Neural progenitor cell (in vitro differentiated cells): ENCODE results near the gene PSMD13. TPM values are rescaled to one million over a fixed set of nuclear protein-coding genes. Genes with fewer than 3 reads are reported as not detected.

Source experiments
- DNase-seq: peaks from one replicate; pipeline ENCODE4 v3.0.0-alpha.2; 2016; ENCODE audit warnings: low spot score
- H2AFZ ChIP-seq: fragments of 200-600 bp; sonication (generic); replicated peaks from 2 replicates; pipeline ENCODE4 v1.6.1; 2016; ENCODE audit warnings: antibody characterized with exemption
- H3F3A ChIP-seq: fragments of 200-600 bp; sonication (generic); 2 replicates; pipeline ENCODE4 v1.6.1; 2016; ENCODE audit warnings: antibody characterized with exemption, low read depth
- H3K27ac ChIP-seq: fragments of 200-600 bp; sonication (generic); 2 replicates; pipeline ENCODE4 v1.5.1; 2016; ENCODE audit warnings: mild to moderate bottlenecking
- H3K27me3 ChIP-seq: fragments of 200-600 bp; sonication (generic); 2 replicates; pipeline ENCODE4 v1.6.1; 2016; ENCODE audit warnings: mild to moderate bottlenecking, moderate library complexity
- H3K36me3 ChIP-seq: fragments of 200-600 bp; sonication (generic); 2 replicates; pipeline ENCODE4 v1.5.1; 2016
- H3K4me1 ChIP-seq: fragments of 200-600 bp; sonication (generic); 2 replicates; pipeline ENCODE4 v1.6.1; 2016; ENCODE audit warnings: mixed run types
- H3K4me2 ChIP-seq: fragments of 200-600 bp; sonication (generic); 2 replicates; pipeline ENCODE4 v1.6.1; 2016
- H3K4me3 ChIP-seq: fragments of 200-600 bp; sonication (generic); 2 replicates; pipeline ENCODE4 v1.5.1; 2016
- H3K79me2 ChIP-seq: fragments of 200-600 bp; sonication (generic); 2 replicates; pipeline ENCODE4 v1.6.1; 2016; ENCODE audit warnings: low read depth
- H3K9ac ChIP-seq: fragments of 200-600 bp; sonication (generic); 2 replicates; pipeline ENCODE4 v1.6.1; 2016
- H3K9me3 ChIP-seq: fragments of 200-600 bp; sonication (generic); 2 replicates; pipeline ENCODE4 v1.5.1; 2016; ENCODE audit warnings: low read depth
- H4K20me1 ChIP-seq: fragments of 200-600 bp; sonication (generic); 2 replicates; pipeline ENCODE4 v1.6.1; 2016; ENCODE audit warnings: low read depth
- H3K27ac Mint-ChIP-seq: 3 replicates; pipeline ENCODE4 v1.8.0; 2021; ENCODE audit warnings: mixed read lengths
- H3K27me3 Mint-ChIP-seq: 2 replicates; pipeline ENCODE4 v1.8.0; 2022; ENCODE audit warnings: low read depth, mild to moderate bottlenecking, inconsistent platforms, moderate library complexity, mixed read lengths; ENCODE audit not compliant: insufficient read depth
- H3K36me3 Mint-ChIP-seq: 3 replicates; pipeline ENCODE4 v1.8.0; 2021; ENCODE audit warnings: mixed read lengths
- H3K4me1 Mint-ChIP-seq: 3 replicates; pipeline ENCODE4 v1.8.0; 2021; ENCODE audit warnings: mixed read lengths
- H3K4me3 Mint-ChIP-seq: 3 replicates; pipeline ENCODE4 v1.8.0; 2021; ENCODE audit warnings: mild to moderate bottlenecking, moderate library complexity, mixed read lengths
- H3K9me3 Mint-ChIP-seq: 3 replicates; pipeline ENCODE4 v1.8.0; 2020; ENCODE audit warnings: mixed read lengths
- CTCF ChIP-seq: fragments of 200-600 bp; sonication (generic); IDR thresholded peaks from 2 replicates; pipeline ENCODE4 v1.5.1; 2017; ENCODE audit warnings: antibody characterized with exemption, mild to moderate bottlenecking
- EZH2 ChIP-seq: fragments of 200-600 bp; sonication (generic); IDR thresholded peaks from 2 replicates; pipeline ENCODE4 v1.6.1; 2017; ENCODE audit warnings: antibody characterized with exemption, mild to moderate bottlenecking, moderate library complexity
- EZH2phosphoT487 ChIP-seq: fragments of 200-600 bp; sonication (generic); IDR thresholded peaks from 2 replicates; pipeline ENCODE4 v1.6.1; 2017; ENCODE audit warnings: antibody characterized with exemption
- total RNA-seq: library from RNA; depleted of rRNA; stranded (reverse); fragments of >200 nt; gene quantifications from 2 replicates; pipeline ENCODE4 v1.2.3, GENCODE V29; 2015; ENCODE audit warnings: low replicate concordance

The PSMD13 gene
- total RNA-seq, 1 donor from 2014 or later = 90.6 TPM

DNA sequence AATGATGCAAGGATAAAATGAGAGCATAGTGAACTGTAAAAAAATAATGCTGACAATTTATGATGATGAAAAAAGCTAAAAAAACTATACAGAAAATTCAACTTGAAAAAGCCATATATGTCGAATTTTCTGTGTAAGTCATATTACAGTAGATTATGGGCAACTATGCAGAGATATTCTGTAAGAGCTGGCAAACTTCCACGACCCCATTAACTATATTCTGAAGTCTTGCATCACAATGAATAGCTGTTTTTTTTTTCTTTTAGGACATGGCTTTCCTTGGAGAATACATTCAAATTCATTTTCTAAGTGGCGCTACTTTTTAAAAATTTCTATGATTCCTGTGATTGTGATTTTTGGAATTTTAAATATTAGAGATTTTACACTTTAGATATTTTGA lies 18.4 kb downstream of the PSMD13 start:
- H3F3A ChIP-seq = peaks cover 5% of the 10 kb centered on the region
- H2AFZ ChIP-seq = no peak overlapping the region
- no peak for DNase-seq
- H3K79me2 ChIP-seq = no peaks in the 10 kb centered on the region
- TF ChIP-seq CTCF = no peak
- no peak for TF ChIP-seq EZH2phosphoT487
- no peak for TF ChIP-seq EZH2
- Mint-ChIP-seq H3K4me1 (no peaks in the 10 kb centered on the region), H3K4me3 (no peak overlapping the region), H3K9me3 (peaks cover 5% of the 10 kb centered on the region), H3K36me3 (peaks cover 20% of the 10 kb centered on the region), H3K27ac (no peak overlapping the region), H3K27me3 (peaks cover 12% of the 10 kb centered on the region)
- H3K9me3 ChIP-seq = no peaks in the 10 kb centered on the region
- H3K36me3 ChIP-seq = no peaks in the 10 kb centered on the region
- H3K27me3 ChIP-seq = no peaks in the 10 kb centered on the region
- H3K9ac ChIP-seq = no peak overlapping the region
- H3K4me2 ChIP-seq = no peak overlapping the region
- H4K20me1 ChIP-seq = no peaks in the 10 kb centered on the region
- H3K4me1 ChIP-seq = no peaks in the 10 kb centered on the region
- H3K27ac ChIP-seq = no peak overlapping the region
- no peak overlapping the region for H3K4me3 ChIP-seq

GRCh38 chr11:255816-256215 lies 19.0 kb downstream of the PSMD13 start:
- Mint-ChIP-seq H3K27me3 (peaks cover 12% of the 10 kb centered on the region), H3K9me3 (peaks cover 5% of the 10 kb centered on the region), H3K4me1 (no peaks in the 10 kb centered on the region)

DNA sequence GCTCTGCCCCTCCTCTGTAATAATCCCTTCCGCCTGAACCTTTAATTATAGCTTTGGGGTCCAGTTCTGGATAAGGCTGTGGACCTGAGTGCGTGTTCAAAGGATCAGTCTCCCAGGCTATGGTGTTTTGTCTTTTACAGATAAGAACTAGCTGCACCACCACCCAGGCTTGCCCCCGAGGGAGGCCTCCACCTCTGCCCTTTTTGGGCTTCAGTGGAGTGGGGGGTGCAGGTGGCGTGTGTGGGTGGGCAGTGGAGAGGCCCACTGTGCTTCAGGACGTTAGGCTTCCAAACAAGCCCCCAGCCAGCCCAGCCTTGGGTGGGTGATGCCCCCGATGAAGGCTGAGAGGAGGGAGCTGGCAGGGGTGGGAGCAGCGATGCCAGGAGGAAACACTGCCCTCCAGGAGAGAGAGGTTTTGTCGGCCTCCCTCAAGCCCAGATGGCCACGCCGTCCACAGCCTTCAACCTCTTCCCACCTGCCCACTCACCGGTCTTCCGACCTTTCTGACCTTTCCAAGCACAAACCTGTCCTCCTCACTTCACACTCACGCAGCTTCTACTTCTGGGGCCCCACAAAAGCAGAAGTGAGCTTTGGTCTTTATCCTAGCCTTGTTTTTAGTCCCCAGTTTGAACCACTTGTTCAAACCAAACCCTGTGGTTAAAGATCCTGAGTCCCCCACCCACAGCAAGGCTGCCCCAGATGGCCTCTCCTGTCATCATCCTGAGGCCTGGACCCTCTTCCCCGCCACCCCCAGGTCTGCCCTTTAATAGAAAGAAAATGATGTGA lies 20.4 kb downstream of the PSMD13 start:
- H3F3A ChIP-seq = no peaks in the 10 kb centered on the region
- Mint-ChIP-seq H3K27me3 (peaks cover 12% of the 10 kb centered on the region), H3K9me3 (peaks cover 8% of the 10 kb centered on the region), H3K27ac (no peak overlapping the region), H3K4me3 (no peak overlapping the region), H3K36me3 (peaks cover 16% of the 10 kb centered on the region), H3K4me1 (no peaks in the 10 kb centered on the region)
- H3K9ac ChIP-seq = no peak overlapping the region
- no peaks in the 10 kb centered on the region for H3K36me3 ChIP-seq
- no peak overlapping the region for H3K27ac ChIP-seq
- no peak overlapping the region for H3K4me3 ChIP-seq
- H3K79me2 ChIP-seq = no peaks in the 10 kb centered on the region
- DNase-seq = no peak
- H4K20me1 ChIP-seq = no peaks in the 10 kb centered on the region
- H3K9me3 ChIP-seq = no peaks in the 10 kb centered on the region
- H3K4me1 ChIP-seq = no peaks in the 10 kb centered on the region
- H3K4me2 ChIP-seq = no peak overlapping the region
- no peaks in the 10 kb centered on the region for H3K27me3 ChIP-seq
- no peak overlapping the region for H2AFZ ChIP-seq
- TF ChIP-seq EZH2 = no peak
- no peak for TF ChIP-seq EZH2phosphoT487
- TF ChIP-seq CTCF = no peak

More at GRCh38 chr11:255816-256215, 19.0 kb downstream of the PSMD13 start:
- Histone ChIP-seq H3K9ac (no peak overlapping the region), H4K20me1 (no peaks in the 10 kb centered on the region), H2AFZ (no peak overlapping the region), H3F3A (no peaks in the 10 kb centered on the region), H3K27me3 (no peaks in the 10 kb centered on the region), H3K79me2 (no peaks in the 10 kb centered on the region), H3K36me3 (no peaks in the 10 kb centered on the region), H3K4me1 (no peaks in the 10 kb centered on the region), H3K4me3 (no peak overlapping the region), H3K9me3 (no peaks in the 10 kb centered on the region), H3K4me2 (no peak overlapping the region), H3K27ac (no peak overlapping the region)
- H3K4me3 Mint-ChIP-seq = no peak overlapping the region
- TF ChIP-seq CTCF = no peak
- no peak for TF ChIP-seq EZH2phosphoT487
- no peak for TF ChIP-seq EZH2
- no peak overlapping the region for H3K27ac Mint-ChIP-seq
- peaks cover 20% of the 10 kb centered on the region for H3K36me3 Mint-ChIP-seq
- DNase-seq = no peak
